Endothelial cell of umbilical vein (primary cell): ENCODE measurements around the gene LRRC39.

Experiments used
- EZH2 ChIP-seq: IDR thresholded peaks from 2 replicates; pipeline ENCODE4 v1.6.1; 2012; ENCODE audit warnings: borderline replicate concordance, low read depth, mild to moderate bottlenecking, moderate library complexity, low read length, inconsistent platforms; ENCODE audit not compliant: severe bottlenecking
- GATA2 ChIP-seq: IDR thresholded peaks from 2 replicates; pipeline ENCODE4 v1.7.0; 2011; ENCODE audit warnings: low read depth, mild to moderate bottlenecking, moderate library complexity, mixed read lengths, low read length; ENCODE audit not compliant: insufficient read length, insufficient read depth
- POLR2A ChIP-seq: IDR thresholded peaks from 2 replicates; pipeline ENCODE4 v1.6.1; 2012; ENCODE audit warnings: low read depth, mild to moderate bottlenecking, control low read depth, low read length
- TF ChIP-seq, protein P1 (sequence below), 2 donors: IDR thresholded peaks; 1 replicate in 1 of 2; 2 replicates in 1 of 2; pipeline ENCODE4 v1.5.1; 2011; ENCODE audit warnings: low read length in 2 of 2, mild to moderate bottlenecking in 2 of 2, moderate library complexity in 2 of 2, control low read depth in 1 of 2, inconsistent platforms in 1 of 2, low read depth in 1 of 2; ENCODE audit not compliant: insufficient read depth in 1 of 2; ENCODE audit errors: extremely low read depth in 1 of 2

- TF ChIP-seq, protein P1, sequence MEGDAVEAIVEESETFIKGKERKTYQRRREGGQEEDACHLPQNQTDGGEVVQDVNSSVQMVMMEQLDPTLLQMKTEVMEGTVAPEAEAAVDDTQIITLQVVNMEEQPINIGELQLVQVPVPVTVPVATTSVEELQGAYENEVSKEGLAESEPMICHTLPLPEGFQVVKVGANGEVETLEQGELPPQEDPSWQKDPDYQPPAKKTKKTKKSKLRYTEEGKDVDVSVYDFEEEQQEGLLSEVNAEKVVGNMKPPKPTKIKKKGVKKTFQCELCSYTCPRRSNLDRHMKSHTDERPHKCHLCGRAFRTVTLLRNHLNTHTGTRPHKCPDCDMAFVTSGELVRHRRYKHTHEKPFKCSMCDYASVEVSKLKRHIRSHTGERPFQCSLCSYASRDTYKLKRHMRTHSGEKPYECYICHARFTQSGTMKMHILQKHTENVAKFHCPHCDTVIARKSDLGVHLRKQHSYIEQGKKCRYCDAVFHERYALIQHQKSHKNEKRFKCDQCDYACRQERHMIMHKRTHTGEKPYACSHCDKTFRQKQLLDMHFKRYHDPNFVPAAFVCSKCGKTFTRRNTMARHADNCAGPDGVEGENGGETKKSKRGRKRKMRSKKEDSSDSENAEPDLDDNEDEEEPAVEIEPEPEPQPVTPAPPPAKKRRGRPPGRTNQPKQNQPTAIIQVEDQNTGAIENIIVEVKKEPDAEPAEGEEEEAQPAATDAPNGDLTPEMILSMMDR (IDR thresholded peaks at IDR 0.05; ENCODE audit: extremely low read depth in 1 of 2, insufficient read depth in 1 of 2, low read depth in 1 of 2, low read length in 2 of 2), result no peak
- no peak for TF ChIP-seq POLR2A
- no peak for TF ChIP-seq EZH2
- no peak for TF ChIP-seq GATA2
Observed at GRCh38 chr1:100164216-100164615, 13.8 kb downstream of the LRRC39 start.
